AG04450 (cell line): Measurements from ENCODE around the gene LY9. TPM values are rescaled to one million over a fixed set of nuclear protein-coding genes. Genes with fewer than 3 reads are reported as not detected.

ENCODE experiments used
- CTCF ChIA-PET: fragments of 300-600, 350-600 bp; formaldehyde crosslinking; extraction: SDS; loops from one replicate; lab custom pipeline; 2022; ENCODE audit warnings: antibody characterized with exemption, inconsistent platforms; lab: Charles Lee
- POLR2A ChIA-PET: fragments of 350-600 bp; formaldehyde crosslinking; extraction: SDS; loops from one replicate; lab custom pipeline; 2021; ENCODE audit warnings: antibody characterized with exemption, inconsistent platforms; lab: Yijun Ruan, JAX
- DNase-seq: peaks from one replicate; pipeline ENCODE4 v3.0.0-alpha.2; 2011; ENCODE audit warnings: low read depth, low spot score
- H3K27ac ChIP-seq: one replicate; pipeline ENCODE4 v1.5.1; 2012; ENCODE audit warnings: low read depth, low read length, control low read depth
- H3K27me3 ChIP-seq: one replicate; pipeline ENCODE4 v1.6.0; 2012; ENCODE audit warnings: low read length; ENCODE audit not compliant: control insufficient read depth, insufficient read depth
- H3K4me3 ChIP-seq: 2 replicates; pipeline ENCODE4 v1.5.1; 2011; ENCODE audit warnings: mild to moderate bottlenecking, low read depth, low read length, control low read depth
- H3K9me3 ChIP-seq: 2 replicates; pipeline ENCODE4 v1.5.1; 2012; ENCODE audit warnings: low read length; ENCODE audit not compliant: control insufficient read depth, insufficient read depth
- CTCF ChIP-seq: IDR thresholded peaks from 2 replicates; pipeline ENCODE4 v1.5.1; 2011; ENCODE audit warnings: low read depth, low read length, control low read depth, inconsistent platforms
- polyA plus RNA-seq: library from polyadenylated mRNA; depleted of rRNA; stranded (reverse); fragments of >200 nt; gene quantifications from 2 replicates; pipeline ENCODE4 v1.2.3, GENCODE V29; 2011

LY9 gene
- polyA plus RNA-seq, 1 experiment, result not detected

DNA sequence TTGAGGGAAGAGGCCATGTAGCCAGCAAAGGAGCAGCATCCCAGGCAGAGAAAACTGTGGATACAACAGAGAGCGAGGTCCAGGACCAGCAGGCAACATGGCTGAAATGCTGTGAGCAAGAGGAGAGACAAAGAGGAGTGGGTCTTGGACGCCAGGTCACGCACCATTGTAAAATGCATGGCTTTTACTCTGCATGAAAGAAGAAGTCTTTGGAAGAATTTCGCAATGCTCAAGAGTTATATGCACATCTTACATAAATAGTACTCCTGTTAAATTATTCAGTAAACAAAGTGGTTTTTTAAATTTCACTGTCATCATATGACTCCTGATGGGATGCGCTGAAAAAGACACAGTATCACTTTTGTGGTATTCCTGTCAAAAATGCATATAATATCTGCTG lies 63.2 kb downstream of the LY9 start:
- no peaks in the 10 kb centered on the region for H3K9me3 ChIP-seq
- no peak overlapping the region for H3K27ac ChIP-seq
- no peak for DNase-seq
- no peaks in the 10 kb centered on the region for H3K27me3 ChIP-seq
- TF ChIP-seq CTCF, result no peak
- POLR2A ChIA-PET, result no interaction called here
- CTCF ChIA-PET, result no interaction called here
- H3K4me3 ChIP-seq, result no peak overlapping the region

DNA sequence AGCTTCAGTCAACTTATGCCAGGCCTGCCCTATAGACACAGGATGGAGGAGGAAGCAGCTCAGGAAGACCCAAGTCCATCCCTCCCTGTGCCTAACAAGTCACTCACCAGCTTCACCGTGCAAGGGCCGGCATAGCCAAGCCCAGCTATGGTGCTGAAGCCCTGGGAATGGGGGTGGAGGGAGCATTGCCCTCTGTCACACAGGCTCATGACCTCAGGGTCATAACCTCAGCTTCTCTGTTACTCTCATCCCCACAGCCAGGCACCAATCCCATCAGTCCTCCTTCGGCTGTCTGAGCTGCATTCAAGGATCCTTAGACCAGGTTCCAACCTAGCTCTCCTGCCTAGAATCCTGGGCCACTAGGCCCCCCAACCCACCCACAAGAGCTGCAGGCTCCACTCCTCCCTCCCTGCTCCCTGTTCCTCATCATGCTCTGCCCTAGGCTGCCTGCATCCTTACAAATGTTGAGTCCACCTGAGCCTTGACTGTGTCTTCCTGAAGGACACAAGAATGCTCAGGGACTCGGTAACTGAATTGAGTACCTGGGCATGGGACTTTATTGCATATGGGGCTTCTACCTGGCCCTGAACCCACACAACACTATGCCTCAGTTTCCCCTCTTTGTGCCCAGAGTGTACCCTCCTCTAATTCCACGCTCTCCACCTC lies 65.0 kb downstream of the LY9 start:
- Histone ChIP-seq H3K27ac (no peak overlapping the region), H3K27me3 (no peaks in the 10 kb centered on the region), H3K4me3 (no peak overlapping the region), H3K9me3 (no peaks in the 10 kb centered on the region)
- CTCF ChIA-PET, result no interaction called here
- POLR2A ChIA-PET, result no interaction called here
- DNase-seq, result no peak
- TF ChIP-seq CTCF, result no peak

- Histone ChIP-seq H3K9me3 (no peaks in the 10 kb centered on the region), H3K4me3 (no peak within 1 kb of the TSS), H3K27ac (no peak within 1 kb of the TSS), H3K27me3 (no peaks in the 10 kb centered on the region)
- ChIA-PET POLR2A (no interaction called here), CTCF (interaction anchor here (0.8 kb wide), 1 partner anchor 128 kb away, joined by 5 read pairs; no protein-coding TSS in a partner anchor)
- no peak for TF ChIP-seq CTCF
- no peak for DNase-seq
Measured at GRCh38 chr1:160862203-160863060, 66.5 kb downstream of the LY9 start, which contains the start of gene CD244. TSS of gene CD244 (minus strand) at chr1:160862887. CDS start at chr1:160862677, 210 bp downstream.

GRCh38 chr1:160863061-160863773 lies 67.2 kb downstream of the LY9 start:
- no peak overlapping the region for H3K4me3 ChIP-seq
- no peak for DNase-seq
- TF ChIP-seq CTCF, result no peak
- CTCF ChIA-PET, result no interaction called here
- no peaks in the 10 kb centered on the region for H3K9me3 ChIP-seq
- no peak overlapping the region for H3K27ac ChIP-seq
- H3K27me3 ChIP-seq, result no peaks in the 10 kb centered on the region
- POLR2A ChIA-PET, result no interaction called here

DNA sequence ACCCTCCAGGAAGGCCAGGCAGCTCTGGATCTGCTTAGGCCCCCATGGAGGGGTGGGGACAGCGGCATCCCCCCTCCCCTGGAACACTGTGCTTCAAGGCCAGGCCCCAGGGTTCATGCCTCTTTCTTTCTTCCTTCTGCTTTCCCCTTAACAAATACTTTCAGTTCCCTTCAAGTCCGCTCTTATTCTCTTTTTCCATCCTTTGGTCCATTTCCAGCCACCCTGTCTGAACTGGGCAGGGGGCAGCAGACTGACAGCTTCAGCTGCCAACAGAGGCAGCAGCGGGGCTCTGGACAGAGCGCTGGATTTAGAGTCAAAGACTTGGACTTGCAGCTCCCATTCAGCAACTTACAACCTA lies 67.8 kb downstream of the LY9 start:
- DNase-seq, result no peak
- no peaks in the 10 kb centered on the region for H3K9me3 ChIP-seq
- no peaks in the 10 kb centered on the region for H3K27me3 ChIP-seq
- ChIA-PET CTCF (no interaction called here), POLR2A (no interaction called here)
- TF ChIP-seq CTCF, result no peak
- no peak overlapping the region for H3K27ac ChIP-seq
- H3K4me3 ChIP-seq, result no peak overlapping the region
